Suprapubic skin (tissue), 3 donors: ENCODE data around the gene CSH2.
"Not testable (repeated sequence)": the region's sequence is repeated elsewhere in the genome, so short reads cannot be mapped to it uniquely, and the experiment has no call there.

Source experiments
- CTCF ChIP-seq, 2 donors: fragments of 200-600 bp in 1 of 2; fragments of 450-650 bp in 1 of 2; sonication (generic) in 1 of 2; IDR thresholded peaks; one replicate each; pipeline ENCODE4 v1.5.1; 2016 to 2019; ENCODE audit warnings: antibody characterized with exemption in 2 of 2, mild to moderate bottlenecking in 1 of 2, moderate library complexity in 1 of 2
- POLR2A ChIP-seq, 2 donors: fragments of 450-650 bp; IDR thresholded peaks; one replicate each; pipeline ENCODE4 v1.6.1; 2017; ENCODE audit warnings: antibody characterized with exemption in 2 of 2, mild to moderate bottlenecking in 2 of 2, moderate library complexity in 2 of 2

GRCh38 chr17:63874061-63874626 is 667 bp upstream of the CSH2 start:
- TF ChIP-seq CTCF, POLR2A (IDR thresholded peaks at IDR 0.05): not testable (repeated sequence)
